Measurements from ENCODE around the gene TBC1D22A. TPM values are rescaled to one million over a fixed set of nuclear protein-coding genes. Genes with fewer than 3 reads are reported as not detected.

Gene TBC1D22A
- total RNA-seq, 4 donors from 2014 or later: 31.2 to 111 (median 41.8) TPM

DNA sequence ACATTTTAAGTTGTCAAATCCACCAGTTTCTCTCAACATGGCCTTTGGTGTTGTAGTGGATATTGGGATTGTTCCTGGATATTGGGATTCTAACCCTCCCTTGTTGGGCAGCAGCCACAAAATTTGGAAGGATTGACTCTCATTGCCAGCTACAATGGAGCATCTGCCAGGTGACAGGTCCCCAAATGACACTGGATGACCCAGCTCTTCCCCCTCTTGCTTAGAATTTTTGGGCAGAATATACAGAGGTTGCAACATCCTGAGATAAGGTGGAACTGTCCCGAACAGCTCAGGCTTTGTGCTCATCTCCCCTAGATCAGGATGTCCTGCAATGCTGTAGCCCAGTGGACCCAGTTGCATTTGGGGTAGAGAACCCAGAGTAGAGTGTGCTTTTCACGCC, 5.3 kb upstream of the TBC1D22A start:
- H3K36me3 ChIP-seq: no peaks in the 10 kb centered on the region
- H3K27ac ChIP-seq: no peak overlapping the region
- no peak for TF ChIP-seq EP300 (IDR thresholded peaks at IDR 0.05; ENCODE audit: low read depth)
- H3K9me3 ChIP-seq: no peaks in the 10 kb centered on the region
- WGBS, 2 donors (ENCODE audit: low coverage in 1 of 2): 89% methylated on average over 2 of the region's 2 CpGs; no CpG with 5 or more reads in 1 of the 2 donors
- H3K4me1 ChIP-seq: peaks cover 17 to 56% (median 41%) of the 10 kb centered on the region in 4 donors
- H3K4me3 ChIP-seq: no peak overlapping the region
- DNase-seq: no peak
- no peaks in the 10 kb centered on the region for H3K27me3 ChIP-seq
- in situ Hi-C loops (cut with MboI; ENCODE audit: low pct_ligation_motif_present in 1 of 4, low pct_unique_long_range_greater_than_20kb in 1 of 4, low sequenced_read_pairs in 3 of 4) (loop anchor here in 1 of 4 donors (25.0 kb wide), 1 partner anchor 195 kb away; no protein-coding TSS in a partner anchor), intact Hi-C loops (cut with DNase I; ENCODE audit: low total_unique reads) (no loop called here)

DNA sequence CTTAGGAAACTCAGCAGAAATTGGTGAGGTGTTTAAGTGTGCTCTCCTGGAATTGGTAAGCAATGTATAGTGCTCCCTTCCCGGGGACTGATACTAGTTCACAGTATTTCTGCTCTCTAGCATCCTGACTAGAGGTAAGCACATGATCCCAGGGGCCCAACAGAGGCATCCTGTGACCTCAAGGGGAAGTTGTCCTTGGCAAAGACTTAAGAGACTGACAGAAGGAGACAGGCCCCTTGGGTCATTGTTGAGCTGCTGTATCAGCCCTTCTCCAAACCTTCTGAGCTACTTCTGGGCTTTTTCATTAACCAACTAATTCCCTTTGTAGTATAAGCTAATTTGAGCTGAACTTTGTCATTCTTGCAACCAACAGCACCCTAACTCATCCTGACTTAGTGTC, 4.3 kb upstream of the TBC1D22A start:
- 80% methylated on average over 1 of the region's 1 CpG; no CpG with 5 or more reads in 1 of the 2 donors for WGBS, 2 donors (ENCODE audit: low coverage in 1 of 2)

DNA sequence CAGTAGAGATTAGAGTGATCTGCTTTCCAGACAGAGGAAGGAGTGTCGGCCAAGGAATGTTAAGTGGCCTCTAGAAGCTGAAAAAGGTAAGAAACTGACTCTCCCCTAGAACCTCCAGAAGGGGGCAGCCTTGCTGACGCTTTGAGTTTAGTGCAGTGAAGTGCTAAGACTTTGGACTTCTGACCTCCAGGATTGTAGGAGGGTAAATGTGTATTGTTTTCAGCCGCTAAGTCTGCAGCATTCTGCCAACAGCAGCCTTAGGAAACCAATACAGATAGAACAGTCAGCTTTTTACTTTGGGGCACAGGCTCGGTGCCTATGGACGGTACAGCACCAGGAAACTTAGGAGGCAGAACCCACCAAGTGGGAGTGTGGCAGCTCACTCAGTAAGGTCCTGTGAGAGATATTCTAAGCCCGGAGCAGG, 3.6 kb upstream of the TBC1D22A start:
- H3K27ac ChIP-seq: peak overlapping the region; percentile 49 to 70 (median 56)
- H3K36me3 ChIP-seq: no peaks in the 10 kb centered on the region
- no peak overlapping the region for H3K4me3 ChIP-seq
- no peaks in the 10 kb centered on the region for H3K27me3 ChIP-seq
- no peaks in the 10 kb centered on the region for H3K9me3 ChIP-seq
- peaks cover 14 to 49% (median 36%) of the 10 kb centered on the region in 4 donors for H3K4me1 ChIP-seq
- 27 to 60% methylated on average over 1 to 6 of the region's 6 CpGs for WGBS, 2 donors (ENCODE audit: low coverage in 1 of 2)
- in situ Hi-C loops (cut with MboI; ENCODE audit: low pct_ligation_motif_present in 1 of 4, low pct_unique_long_range_greater_than_20kb in 1 of 4, low sequenced_read_pairs in 3 of 4): loop anchor here in 1 of 4 donors (25.0 kb wide), 1 partner anchor 197 kb away; no protein-coding TSS in a partner anchor
- TF ChIP-seq POLR2A (IDR thresholded peaks at IDR 0.05): no peak
- TF ChIP-seq POLR2AphosphoS5 (IDR thresholded peaks at IDR 0.05): peak in 2 of 3 donors; percentile 48 to 72
- TF ChIP-seq, protein P1, sequence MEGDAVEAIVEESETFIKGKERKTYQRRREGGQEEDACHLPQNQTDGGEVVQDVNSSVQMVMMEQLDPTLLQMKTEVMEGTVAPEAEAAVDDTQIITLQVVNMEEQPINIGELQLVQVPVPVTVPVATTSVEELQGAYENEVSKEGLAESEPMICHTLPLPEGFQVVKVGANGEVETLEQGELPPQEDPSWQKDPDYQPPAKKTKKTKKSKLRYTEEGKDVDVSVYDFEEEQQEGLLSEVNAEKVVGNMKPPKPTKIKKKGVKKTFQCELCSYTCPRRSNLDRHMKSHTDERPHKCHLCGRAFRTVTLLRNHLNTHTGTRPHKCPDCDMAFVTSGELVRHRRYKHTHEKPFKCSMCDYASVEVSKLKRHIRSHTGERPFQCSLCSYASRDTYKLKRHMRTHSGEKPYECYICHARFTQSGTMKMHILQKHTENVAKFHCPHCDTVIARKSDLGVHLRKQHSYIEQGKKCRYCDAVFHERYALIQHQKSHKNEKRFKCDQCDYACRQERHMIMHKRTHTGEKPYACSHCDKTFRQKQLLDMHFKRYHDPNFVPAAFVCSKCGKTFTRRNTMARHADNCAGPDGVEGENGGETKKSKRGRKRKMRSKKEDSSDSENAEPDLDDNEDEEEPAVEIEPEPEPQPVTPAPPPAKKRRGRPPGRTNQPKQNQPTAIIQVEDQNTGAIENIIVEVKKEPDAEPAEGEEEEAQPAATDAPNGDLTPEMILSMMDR (IDR thresholded peaks at IDR 0.05): peak; percentile 59 to 81 (median 72)
- no peak for TF ChIP-seq EP300 (IDR thresholded peaks at IDR 0.05; ENCODE audit: low read depth)
- intact Hi-C loops (cut with DNase I; ENCODE audit: low total_unique reads): no loop called here
- DNase-seq: peak; percentile 82

More for the DNA sequence above, 4.3 kb upstream of the TBC1D22A start:
- no peak for DNase-seq
- intact Hi-C loops (cut with DNase I; ENCODE audit: low total_unique reads) (no loop called here), in situ Hi-C loops (cut with MboI; ENCODE audit: low pct_ligation_motif_present in 1 of 4, low pct_unique_long_range_greater_than_20kb in 1 of 4, low sequenced_read_pairs in 3 of 4) (loop anchor here in 1 of 4 donors (25.0 kb wide), 1 partner anchor 196 kb away; no protein-coding TSS in a partner anchor)
- H3K9me3 ChIP-seq: no peaks in the 10 kb centered on the region
- H3K27me3 ChIP-seq: no peaks in the 10 kb centered on the region
- H3K27ac ChIP-seq: peak overlapping the region in 2 of 4 donors; percentile 53 to 70
- H3K4me3 ChIP-seq: no peak overlapping the region
- H3K36me3 ChIP-seq: no peaks in the 10 kb centered on the region
- peaks cover 17 to 49% (median 38%) of the 10 kb centered on the region in 4 donors for H3K4me1 ChIP-seq
- TF ChIP-seq POLR2AphosphoS5 (IDR thresholded peaks at IDR 0.05): no peak
- TF ChIP-seq EP300 (IDR thresholded peaks at IDR 0.05; ENCODE audit: low read depth): no peak
- TF ChIP-seq POLR2A (IDR thresholded peaks at IDR 0.05): no peak

DNA sequence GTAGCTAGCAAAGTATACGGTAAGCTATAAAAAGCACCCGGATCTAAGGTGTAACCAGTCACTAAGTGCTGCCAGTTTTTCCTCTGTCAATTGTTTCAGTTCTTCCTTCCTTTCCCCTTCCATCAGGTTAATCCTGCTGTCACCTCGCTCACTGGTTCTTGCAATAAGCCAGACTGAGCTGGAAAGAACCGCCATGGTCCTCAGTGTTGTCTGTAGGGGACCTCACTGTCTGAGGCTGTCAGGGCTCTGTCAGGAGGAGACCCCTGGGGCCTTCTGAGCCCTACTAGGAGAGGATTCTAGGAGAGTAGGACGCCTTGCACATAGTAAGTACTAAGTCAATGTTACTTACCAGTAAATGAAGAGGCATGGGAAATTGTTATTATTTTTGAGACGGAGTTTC, 1.4 kb upstream of the TBC1D22A start:
- DNase-seq: no peak
- Histone ChIP-seq H3K27me3 (no peaks in the 10 kb centered on the region), H3K4me1 (peaks cover 16 to 56% (median 33%) of the 10 kb centered on the region in 4 donors), H3K36me3 (no peaks in the 10 kb centered on the region), H3K27ac (peak overlapping the region in 3 of 4 donors; percentile 90 to 98 (median 97)), H3K4me3 (no peak overlapping the region), H3K9me3 (no peaks in the 10 kb centered on the region)
- 58 to 77% methylated on average over 2 to 6 of the region's 6 CpGs for WGBS, 2 donors (ENCODE audit: low coverage in 1 of 2)
- in situ Hi-C loops (cut with MboI; ENCODE audit: low pct_ligation_motif_present in 1 of 4, low pct_unique_long_range_greater_than_20kb in 1 of 4, low sequenced_read_pairs in 3 of 4) (loop anchor here in 1 of 4 donors (25.0 kb wide), 1 partner anchor 199 kb away; no protein-coding TSS in a partner anchor), intact Hi-C loops (cut with DNase I; ENCODE audit: low total_unique reads) (no loop called here)
- no peak for TF ChIP-seq POLR2A (IDR thresholded peaks at IDR 0.05)
- TF ChIP-seq, protein P1 (IDR thresholded peaks at IDR 0.05): no peak
- TF ChIP-seq EP300 (IDR thresholded peaks at IDR 0.05; ENCODE audit: low read depth): no peak
- no peak for TF ChIP-seq POLR2AphosphoS5 (IDR thresholded peaks at IDR 0.05)

- no peak for DNase-seq
- H3K36me3 ChIP-seq: no peaks in the 10 kb centered on the region
- peak overlapping the region; percentile 62 to 77 (median 69) for H3K4me3 ChIP-seq
- peaks cover 16 to 62% (median 35%) of the 10 kb centered on the region in 4 donors for H3K4me1 ChIP-seq
- in situ Hi-C loops (cut with MboI; ENCODE audit: low pct_ligation_motif_present in 1 of 4, low pct_unique_long_range_greater_than_20kb in 1 of 4, low sequenced_read_pairs in 3 of 4) (loop anchor here in 1 of 4 donors (25.0 kb wide), 1 partner anchor 199 kb away; no protein-coding TSS in a partner anchor), intact Hi-C loops (cut with DNase I; ENCODE audit: low total_unique reads) (no loop called here)
- TF ChIP-seq EP300 (IDR thresholded peaks at IDR 0.05; ENCODE audit: low read depth) (no peak), POLR2A (IDR thresholded peaks at IDR 0.05) (no peak), POLR2AphosphoS5 (IDR thresholded peaks at IDR 0.05) (no peak)
- TF ChIP-seq, protein P1 (IDR thresholded peaks at IDR 0.05): no peak
- H3K9me3 ChIP-seq: no peaks in the 10 kb centered on the region
- peak overlapping the region; percentile 90 to 98 (median 97) for H3K27ac ChIP-seq
- 7 to 11% methylated on average over 11 to 17 of the region's 17 CpGs for WGBS, 2 donors (ENCODE audit: low coverage in 1 of 2)
- H3K27me3 ChIP-seq: no peaks in the 10 kb centered on the region
These were observed 762 bp upstream of the TBC1D22A start for GRCh38 chr22:46761539-46762237.

Measured in transverse colon (tissue), 4 donors.